ENCODE measurements around the gene OR52W1.
A peak's percentile ranks its signal among the peaks of the same experiment; 100 is the strongest.
"Not testable (repeated sequence)": the region's sequence is repeated elsewhere in the genome, so short reads cannot be mapped to it uniquely, and the experiment has no call there.

The OR52W1 gene

GRCh38 chr11:6219359-6219758 is 20.3 kb downstream of the OR52W1 start:
- no peak for DNase-seq

DNA sequence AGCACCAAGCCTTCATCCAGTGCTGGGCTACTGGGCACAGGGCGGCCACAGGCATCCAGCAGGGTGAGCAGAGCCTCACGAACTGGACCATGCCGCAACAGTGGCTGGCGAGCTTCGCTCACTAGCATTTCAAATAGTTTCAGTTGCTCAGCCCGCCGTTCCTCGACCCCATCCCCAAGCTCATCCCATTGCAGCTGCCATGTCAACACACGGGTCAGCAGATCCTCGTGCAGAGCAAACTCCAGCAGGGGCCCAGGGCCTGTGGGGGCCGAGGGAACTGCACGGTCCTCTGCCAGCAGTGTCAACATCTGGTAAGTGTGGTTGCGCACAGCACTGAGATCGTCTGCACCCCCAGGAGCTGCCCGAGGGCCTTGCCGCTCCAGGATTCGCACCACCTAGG is 24.8 kb downstream of the OR52W1 start:
- DNase-seq, result no peak

DNA sequence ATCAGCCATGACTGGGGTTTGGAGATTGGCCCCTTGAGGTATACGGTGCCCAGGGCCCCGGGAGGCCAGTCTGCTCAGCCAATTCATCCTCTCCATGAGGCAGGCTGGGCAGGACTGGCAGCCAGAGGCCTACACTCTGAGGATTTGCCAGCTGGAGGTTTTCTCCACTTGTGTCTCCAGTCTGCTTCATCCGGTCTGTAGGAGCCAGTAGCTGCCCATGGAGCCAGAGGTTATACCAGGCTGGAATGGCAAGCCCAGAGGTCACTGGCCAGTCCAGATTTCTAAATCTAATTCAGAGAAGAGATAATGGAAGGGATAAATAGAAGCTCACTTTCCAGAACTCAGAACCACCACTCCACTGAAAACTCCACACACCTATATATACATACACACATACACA is 25.4 kb downstream of the OR52W1 start:
- DNase-seq, result no peak

DNA sequence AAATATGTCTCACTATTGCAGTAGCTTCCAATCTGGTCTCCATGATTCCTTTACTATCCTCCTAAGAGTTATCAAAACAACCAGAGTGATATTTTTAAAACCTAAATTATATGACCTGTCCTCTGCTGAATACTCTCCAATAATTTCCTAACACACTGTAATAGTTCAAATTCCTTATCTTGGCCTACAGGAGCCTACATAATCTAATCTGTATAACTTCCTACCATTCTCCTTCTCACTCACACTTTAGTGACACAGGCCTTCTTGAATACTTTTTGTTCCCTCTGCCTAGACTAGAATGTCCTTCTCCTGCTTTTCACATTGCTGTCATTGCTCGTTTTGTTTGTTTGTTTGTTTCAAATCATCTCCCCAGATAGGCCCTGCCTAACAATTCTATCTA is 26.0 kb downstream of the OR52W1 start:
- DNase-seq, result no peak

GRCh38 chr11:6225896-6226295 is 26.9 kb downstream of the OR52W1 start:
- no peak for DNase-seq

GRCh38 chr11:6228520-6228919 is 29.5 kb downstream of the OR52W1 start:
- no peak for DNase-seq

GRCh38 chr11:6229911-6230310 is 30.9 kb downstream of the OR52W1 start:
- no peak for DNase-seq

DNA sequence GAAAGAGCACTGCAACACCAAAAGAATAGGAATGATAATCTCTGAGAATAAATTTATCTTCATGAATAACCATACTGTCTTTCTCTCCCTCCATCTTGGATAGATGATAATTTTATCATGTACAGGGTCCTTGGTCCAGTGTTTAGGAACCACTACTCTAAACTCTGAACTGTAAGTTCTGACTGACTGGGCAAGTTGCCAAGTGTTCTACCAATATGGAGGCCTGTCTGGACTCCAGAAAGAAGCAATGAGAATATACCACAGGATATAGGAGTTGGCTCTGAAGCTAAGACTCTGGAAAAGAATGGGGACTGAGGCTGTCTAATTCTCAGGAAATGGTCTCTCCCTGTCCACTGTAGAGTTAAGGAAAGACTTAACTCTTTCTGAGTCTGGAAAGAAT is 33.9 kb downstream of the OR52W1 start:
- no peak for DNase-seq

DNA sequence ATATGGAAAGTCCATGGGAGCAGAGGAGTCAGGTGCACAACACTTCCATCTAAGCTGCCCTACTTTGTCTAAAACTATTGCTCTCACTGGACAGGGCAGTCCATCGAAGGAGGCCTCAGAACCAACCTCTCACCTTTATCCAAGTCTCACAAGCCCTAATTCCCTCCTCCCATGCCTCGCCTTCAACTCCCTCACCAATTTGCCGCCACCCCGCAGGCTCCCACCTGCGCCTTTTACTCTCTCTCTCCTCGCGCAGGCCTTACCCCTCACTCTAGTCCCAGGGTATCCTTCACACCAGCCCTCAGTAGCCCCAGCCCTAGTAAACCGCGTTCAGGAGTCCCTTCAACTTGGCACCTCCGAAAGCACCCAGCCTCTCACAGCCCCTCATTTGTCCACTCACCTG is 35.0 kb downstream of the OR52W1 start:
- DNase-seq, result no peak

DNA sequence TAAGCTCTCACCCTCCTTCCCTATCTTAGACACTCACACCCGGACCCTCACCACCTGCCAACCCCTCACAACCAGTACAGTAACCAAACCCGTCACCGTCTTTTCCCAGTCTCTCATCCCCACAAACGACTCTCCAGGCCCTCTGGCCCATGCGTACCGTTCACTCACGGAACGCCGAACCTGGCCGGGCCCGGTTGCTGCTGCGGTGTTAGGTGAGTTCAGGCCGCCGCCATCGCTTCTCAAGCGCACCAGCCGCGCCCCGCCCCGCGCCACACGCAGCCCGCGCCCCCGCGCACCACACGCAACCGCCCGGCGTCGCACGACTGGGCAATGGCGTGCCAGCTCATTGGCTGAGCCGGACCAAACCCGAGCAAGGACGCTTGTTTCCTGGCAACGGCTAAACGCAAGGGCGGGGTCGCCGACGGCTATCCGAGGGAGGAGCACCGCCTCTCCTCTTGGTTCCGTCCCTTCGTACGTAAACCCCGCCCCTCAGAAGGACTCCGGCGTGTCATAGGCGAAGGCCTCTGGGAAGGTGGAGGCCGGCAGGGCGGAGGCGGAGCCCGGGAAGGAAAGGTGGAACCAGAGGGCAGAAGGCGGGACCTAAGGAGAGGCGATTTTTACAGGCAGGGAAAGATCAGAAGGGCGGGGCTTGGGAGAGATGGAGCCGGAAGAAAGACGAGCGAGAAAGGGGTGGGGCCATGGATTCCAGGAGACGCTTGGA is 35.5 kb downstream of the OR52W1 start, which contains the start of gene FHIP1B:
Gene FHIP1B (minus strand): TSS at position 250 of the 721 bp plus-strand sequence. CDS start 10,120 bp downstream, outside the sequence.
- peak; percentile 100 for DNase-seq

DNA sequence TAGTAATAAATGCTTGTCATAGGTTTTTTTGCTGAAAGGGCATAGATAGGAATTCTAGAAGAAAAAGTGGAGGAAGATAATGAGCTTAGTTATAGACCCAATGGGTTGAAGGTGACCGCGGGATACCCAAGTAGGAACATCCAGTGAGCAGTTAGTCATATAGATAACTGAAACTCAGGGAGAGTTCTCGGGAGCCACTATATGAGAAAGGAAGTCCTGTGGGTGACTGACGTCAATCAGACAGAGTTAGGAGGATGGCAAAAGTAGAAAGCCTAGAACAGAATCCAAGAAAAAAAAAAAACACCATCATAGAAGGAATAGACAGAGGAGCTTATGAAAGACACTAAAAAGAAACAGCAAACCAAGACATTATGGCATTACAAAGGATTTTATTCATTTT is 38.2 kb downstream of the OR52W1 start:
- DNase-seq, result no peak

GRCh38 chr11:6237761-6238302 is 38.8 kb downstream of the OR52W1 start:
- no peak for DNase-seq

DNA sequence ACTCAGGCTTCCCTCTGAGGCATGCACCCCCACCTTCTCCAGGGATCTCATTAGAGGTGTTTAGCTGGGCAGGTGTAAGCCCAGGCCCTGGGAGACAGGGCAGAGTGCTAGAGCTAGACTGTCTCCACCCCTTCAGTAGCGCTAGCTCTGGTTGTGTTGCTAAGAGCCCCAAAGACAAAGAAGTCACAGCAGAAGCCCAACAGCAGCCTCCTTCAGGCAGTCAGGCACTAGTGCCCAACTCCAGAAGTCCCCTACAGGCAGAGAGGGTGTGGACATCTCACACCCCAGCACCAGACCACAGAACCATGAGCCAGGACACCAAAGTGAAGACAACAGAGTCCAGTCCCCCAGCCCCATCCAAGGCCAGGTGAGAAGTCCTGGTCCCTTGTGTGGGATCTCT is 39.9 kb downstream of the OR52W1 start, which contains the start of gene CNGA4:
Gene CNGA4 (plus strand): TSS at position 188 of the 400 bp plus-strand sequence. CDS start 118 bp downstream, at position 306.
- DNase-seq, result no peak

DNA sequence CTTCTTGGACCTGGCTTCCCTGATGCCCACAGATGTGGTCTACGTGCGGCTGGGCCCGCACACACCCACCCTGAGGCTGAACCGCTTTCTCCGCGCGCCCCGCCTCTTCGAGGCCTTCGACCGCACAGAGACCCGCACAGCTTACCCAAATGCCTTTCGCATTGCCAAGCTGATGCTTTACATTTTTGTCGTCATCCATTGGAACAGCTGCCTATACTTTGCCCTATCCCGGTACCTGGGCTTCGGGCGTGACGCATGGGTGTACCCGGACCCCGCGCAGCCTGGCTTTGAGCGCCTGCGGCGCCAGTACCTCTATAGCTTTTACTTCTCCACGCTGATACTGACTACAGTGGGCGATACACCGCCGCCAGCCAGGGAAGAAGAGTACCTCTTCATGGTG is 41.1 kb downstream of the OR52W1 start:
- DNase-seq, result no peak

DNA sequence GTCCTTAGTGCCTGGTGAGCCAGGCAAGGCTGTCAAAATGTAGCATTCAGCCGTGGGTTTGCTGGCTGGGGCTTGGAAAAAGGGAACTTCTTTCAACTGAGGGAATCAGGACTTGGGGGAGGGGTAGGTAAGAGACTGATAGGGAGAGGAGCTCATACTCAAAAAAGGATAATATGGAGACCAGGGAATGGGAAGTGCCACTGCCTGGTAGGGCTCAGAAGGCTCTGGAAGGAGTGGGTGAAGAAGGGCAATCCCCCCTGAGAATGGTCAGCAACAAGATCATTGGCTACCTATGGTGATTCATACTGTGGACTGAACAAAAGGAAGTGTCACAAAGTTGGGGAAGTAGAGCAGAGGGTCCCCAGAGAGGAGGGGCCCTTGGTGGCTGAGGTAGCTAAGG is 41.8 kb downstream of the OR52W1 start:
- DNase-seq, result no peak

GRCh38 chr11:6241316-6241715 is 42.3 kb downstream of the OR52W1 start:
- no peak for DNase-seq

- no peak for DNase-seq
Measured at GRCh38 chr11:6245536-6245935, 46.5 kb downstream of the OR52W1 start.

GRCh38 chr11:6248248-6248647 is 49.2 kb downstream of the OR52W1 start:
- no peak for DNase-seq

- not testable (repeated sequence) for DNase-seq
Measured at GRCh38 chr11:6248897-6249296, 49.9 kb downstream of the OR52W1 start.
